Urothelium cell line (cell line): ENCODE measurements around the gene GKN1.

Experiments used
- DNase-seq: peaks from one replicate; pipeline ENCODE4 v3.0.0; 2011; ENCODE audit warnings: low spot score, mixed read lengths
- FAIRE-seq: peaks from 2 replicates; lab custom pipeline; 2011; peaks lifted over from hg19 to GRCh38; lab: Jason Lieb, UNC

Gene GKN1

DNA sequence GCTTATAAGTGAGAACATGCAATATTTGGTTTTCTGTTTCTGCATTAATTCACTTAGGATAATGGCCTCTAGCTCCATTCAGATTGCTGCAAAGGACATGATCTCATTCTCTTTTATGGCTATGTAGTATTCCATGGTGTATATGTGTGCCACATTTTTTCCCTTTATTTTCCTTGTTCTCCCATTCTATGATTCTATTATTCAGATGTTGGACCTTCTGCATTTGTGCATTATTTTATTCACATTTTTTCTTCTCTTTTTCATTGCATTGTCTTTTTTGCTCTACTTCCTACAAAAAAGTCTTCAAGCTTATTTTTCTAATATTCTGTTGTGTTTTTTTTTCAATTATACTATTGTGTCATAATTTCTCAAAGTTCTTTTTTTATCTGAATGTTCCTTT, 27.4 kb downstream of the GKN1 start:
- FAIRE-seq (no peak), DNase-seq (no peak)

- no peak for DNase-seq
- FAIRE-seq: no peak
Observed at GRCh38 chr2:69003731-69004130, 29.3 kb downstream of the GKN1 start.

GRCh38 chr2:69007169-69007568, 32.7 kb downstream of the GKN1 start:
- FAIRE-seq: no peak
- no peak for DNase-seq

GRCh38 chr2:69007603-69008002, 33.2 kb downstream of the GKN1 start:
- peak; percentile 53 for FAIRE-seq
- DNase-seq: no peak

- FAIRE-seq (no peak), DNase-seq (no peak)
Observed at GRCh38 chr2:69010437-69011194, 36.2 kb downstream of the GKN1 start.

DNA sequence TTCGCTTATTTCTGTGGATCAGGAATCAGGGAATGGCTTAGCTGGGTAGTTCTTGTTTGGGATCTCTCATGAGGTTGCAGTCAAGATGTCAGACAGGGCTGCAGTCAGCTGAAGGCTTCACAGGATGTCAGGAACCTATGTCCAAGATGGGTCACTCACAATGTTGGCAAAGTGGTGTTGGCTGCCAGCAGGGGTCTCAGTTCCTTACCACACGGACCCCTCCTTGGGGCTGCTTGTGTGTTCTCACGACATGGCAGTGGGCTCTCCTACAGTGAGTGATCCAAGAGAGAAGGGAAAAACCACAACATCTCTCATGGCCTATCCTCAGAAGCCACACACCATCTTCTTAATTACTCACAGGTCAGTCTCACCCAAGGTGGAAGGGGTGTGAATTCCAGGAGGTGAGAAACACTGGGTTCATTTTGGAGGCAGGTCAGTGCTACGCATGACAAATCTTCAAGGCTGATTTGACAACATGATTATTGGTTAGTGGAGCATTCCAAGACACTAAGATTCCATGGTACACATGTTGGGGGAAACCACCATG, 37.2 kb downstream of the GKN1 start:
- DNase-seq (no peak), FAIRE-seq (peak; percentile 46)

- FAIRE-seq: no peak
- DNase-seq: peak; percentile 86
Observed at GRCh38 chr2:69012310-69013141, 38.1 kb downstream of the GKN1 start.

- peak; percentile 89 for DNase-seq
- FAIRE-seq: no peak
Observed at GRCh38 chr2:69013142-69013839, 38.9 kb downstream of the GKN1 start, which contains the start of gene ANTXR1. Gene ANTXR1, plus strand, starts transcription at chr2:69013179. Its CDS starts 321 bp downstream, at chr2:69013500.

- DNase-seq (peak; percentile 51), FAIRE-seq (no peak)
Observed at GRCh38 chr2:69013840-69014821, 39.7 kb downstream of the GKN1 start.

DNA sequence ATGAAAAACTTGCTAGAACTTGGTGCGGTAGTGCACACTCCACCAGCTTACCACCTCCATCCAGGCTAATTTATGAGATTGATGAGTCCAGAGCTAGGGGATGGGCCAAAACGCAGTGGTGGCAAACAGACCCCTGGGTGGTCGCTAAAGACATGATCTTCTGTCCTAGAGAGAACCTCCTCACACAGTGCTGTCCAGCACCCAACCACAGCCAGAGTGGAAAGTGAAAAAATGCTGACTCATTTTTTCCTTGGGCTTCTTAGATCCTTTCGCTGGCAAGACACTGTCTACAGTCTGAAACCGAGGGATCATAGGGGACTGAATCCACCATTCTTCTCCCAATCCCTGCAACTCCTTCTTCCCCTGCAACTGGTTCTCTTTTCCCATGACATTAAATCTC, 42.6 kb downstream of the GKN1 start:
- peak; percentile 42 for DNase-seq

GRCh38 chr2:69017835-69018234, 43.4 kb downstream of the GKN1 start:
- FAIRE-seq: no peak
- no peak for DNase-seq

More for the DNA sequence above, 42.6 kb downstream of the GKN1 start:
- FAIRE-seq: no peak

GRCh38 chr2:69018678-69019095, 44.3 kb downstream of the GKN1 start:
- FAIRE-seq (no peak), DNase-seq (no peak)

DNA sequence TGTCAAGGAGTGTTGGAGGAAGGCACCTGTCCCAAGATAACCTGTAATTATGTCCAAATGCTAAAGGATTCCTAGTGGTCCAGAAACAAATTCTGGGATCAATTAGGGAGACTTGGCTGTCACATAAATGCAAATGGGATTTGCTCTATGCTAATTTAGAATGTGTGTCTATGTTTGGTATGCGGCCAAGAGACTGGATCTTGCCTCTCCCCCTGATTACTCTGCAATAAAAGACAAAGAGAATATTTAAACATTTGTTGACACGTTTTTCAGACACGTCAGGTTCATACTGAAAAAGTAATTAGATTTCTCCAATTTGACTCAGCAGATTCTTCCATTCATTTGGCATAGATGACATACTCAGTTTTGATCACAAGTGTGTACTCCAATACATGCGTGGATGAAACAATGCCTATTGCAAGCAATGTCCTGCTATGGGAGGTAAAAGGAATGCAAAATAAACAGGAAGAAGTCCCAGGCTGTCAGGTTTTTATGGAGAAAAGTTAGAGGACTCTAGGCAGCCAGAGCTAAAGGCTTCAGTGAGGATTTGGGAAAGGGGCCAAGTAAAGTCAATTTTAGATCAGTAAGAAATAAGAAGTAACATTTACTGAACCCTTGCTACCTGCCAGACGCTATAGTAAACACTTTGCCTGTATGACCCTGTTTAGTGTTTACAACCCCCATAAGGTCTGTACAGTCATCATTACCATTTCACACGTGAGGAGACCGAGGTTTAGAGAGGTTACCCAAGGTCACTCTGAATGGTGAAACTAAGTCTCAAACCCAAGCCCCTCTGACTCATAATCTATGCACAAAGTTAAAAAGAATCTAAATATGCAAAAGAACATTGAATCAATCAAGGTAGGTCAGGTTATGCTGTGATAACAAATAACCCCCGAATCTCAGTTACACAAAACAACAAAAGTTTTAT, 46.3 kb downstream of the GKN1 start:
- FAIRE-seq: no peak
- no peak for DNase-seq

- DNase-seq (no peak), FAIRE-seq (no peak)
Observed at GRCh38 chr2:69021727-69022126, 47.3 kb downstream of the GKN1 start.

GRCh38 chr2:69022548-69022947, 48.1 kb downstream of the GKN1 start:
- FAIRE-seq (no peak), DNase-seq (no peak)

- FAIRE-seq: peak; percentile 80
Observed at GRCh38 chr2:69023236-69023635, 48.8 kb downstream of the GKN1 start.

GRCh38 chr2:69026026-69026425, 51.6 kb downstream of the GKN1 start:
- FAIRE-seq: no peak

More at GRCh38 chr2:69023236-69023635, 48.8 kb downstream of the GKN1 start:
- no peak for DNase-seq

DNA sequence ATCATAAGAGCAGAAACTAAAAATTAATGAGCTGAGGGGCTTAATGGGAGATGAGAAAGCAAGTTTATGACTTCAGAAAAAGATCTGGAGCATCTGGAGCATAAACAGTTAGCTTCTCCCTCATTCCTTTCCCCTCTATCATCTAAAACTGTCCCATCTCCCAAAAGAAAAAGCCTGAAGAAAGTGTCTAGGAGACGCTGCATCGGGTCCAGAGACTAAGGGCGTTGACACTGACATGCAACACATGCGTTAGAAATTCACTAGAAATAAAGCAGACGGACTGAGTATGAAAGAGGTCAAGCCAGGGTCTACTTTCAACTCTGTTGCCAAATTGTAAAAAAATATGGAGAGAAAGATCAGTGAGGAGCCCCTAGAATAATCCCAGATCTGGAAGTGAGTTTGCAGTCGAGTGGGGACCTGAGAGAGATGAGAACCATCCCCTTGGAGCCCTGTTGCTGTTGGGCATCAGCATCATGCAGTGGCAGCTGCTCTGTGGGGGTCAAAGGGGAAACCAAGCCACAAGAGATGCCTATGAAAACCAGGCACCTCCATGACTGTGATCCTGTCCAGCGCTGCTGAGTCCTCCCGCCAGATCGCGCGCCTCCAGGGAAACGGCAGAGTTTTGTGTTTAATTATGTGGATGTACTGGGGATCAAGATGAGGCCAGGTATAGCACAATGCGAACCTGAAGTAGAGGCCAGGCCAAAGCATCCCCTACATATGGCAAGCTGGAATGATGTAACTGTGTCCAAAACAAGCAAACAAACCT, 52.4 kb downstream of the GKN1 start:
- DNase-seq: no peak
- no peak for FAIRE-seq

More at GRCh38 chr2:69026026-69026425, 51.6 kb downstream of the GKN1 start:
- DNase-seq: no peak
